Neural cell (in vitro differentiated cells): ENCODE data around the gene LYPD6B.

Experiments
- CTCF ChIP-seq: fragments of 450-650 bp; IDR thresholded peaks from 2 replicates; pipeline ENCODE4 v1.5.1; 2014; ENCODE audit warnings: antibody characterized with exemption, mild to moderate bottlenecking, moderate library complexity; ENCODE audit not compliant: poor library complexity, severe bottlenecking
- REST ChIP-seq: IDR thresholded peaks from 2 replicates; pipeline ENCODE4 v1.6.1; 2012; ENCODE audit warnings: borderline replicate concordance

DNA sequence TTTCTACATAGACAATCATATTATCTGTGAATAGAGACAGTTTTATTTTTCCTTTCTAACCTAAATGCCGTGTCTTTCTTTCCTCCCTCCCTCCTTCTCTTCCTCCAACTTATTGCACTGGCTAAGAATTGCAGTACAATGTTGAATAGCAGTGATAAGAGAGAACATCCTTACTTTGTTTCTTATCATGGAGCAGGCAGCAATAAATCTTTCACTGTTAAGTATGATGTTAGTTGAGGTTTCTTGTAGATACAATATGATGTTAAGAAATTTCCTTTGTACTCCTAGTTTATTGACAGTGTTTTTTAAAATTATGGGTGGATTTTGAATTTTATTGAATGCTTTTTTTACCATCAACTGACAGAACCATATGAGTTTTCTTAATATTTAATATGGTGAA, 6.0 kb downstream of the LYPD6B start:
- no peak for TF ChIP-seq REST
- no peak for TF ChIP-seq CTCF
